Fibroblast of pulmonary artery (primary cell): Measurements from ENCODE around the gene BBS9.

Experiments used
- DNase-seq: peaks from one replicate; pipeline ENCODE4 v3.0.0-alpha.2; 2010; ENCODE audit warnings: low read depth
- H3K4me3 ChIP-seq: replicated peaks from 2 replicates; pipeline ENCODE4 v1.5.1; 2011; ENCODE audit warnings: low read depth, mild to moderate bottlenecking, control low read depth, low read length, moderate library complexity
- TF ChIP-seq, protein P1 (sequence below): IDR thresholded peaks from 2 replicates; pipeline ENCODE4 v1.5.1; 2011; ENCODE audit warnings: mild to moderate bottlenecking, control low read depth, low read length, inconsistent platforms; ENCODE audit errors: missing control alignments

The BBS9 gene

DNA sequence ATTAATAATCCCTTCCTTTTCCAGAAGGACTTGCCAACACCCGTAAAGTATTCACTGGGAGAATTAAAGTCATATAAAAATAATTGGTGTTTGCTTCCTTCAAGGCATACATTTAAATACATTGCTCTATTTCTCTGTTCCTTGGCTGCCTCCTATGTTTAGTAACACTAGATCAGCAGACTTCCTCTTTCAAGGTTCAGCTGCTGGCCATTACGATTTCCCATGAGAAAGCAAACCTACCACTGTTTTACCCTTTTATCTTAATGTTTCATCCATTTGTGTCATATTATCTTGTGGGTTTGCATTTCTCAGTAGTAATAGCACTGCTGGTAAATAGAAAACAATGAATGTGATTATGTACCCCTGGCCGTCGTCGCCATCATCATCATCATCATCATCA lies 462.1 kb downstream of the BBS9 start:
- DNase-seq, result peak; percentile 23
- TF ChIP-seq, protein P1, sequence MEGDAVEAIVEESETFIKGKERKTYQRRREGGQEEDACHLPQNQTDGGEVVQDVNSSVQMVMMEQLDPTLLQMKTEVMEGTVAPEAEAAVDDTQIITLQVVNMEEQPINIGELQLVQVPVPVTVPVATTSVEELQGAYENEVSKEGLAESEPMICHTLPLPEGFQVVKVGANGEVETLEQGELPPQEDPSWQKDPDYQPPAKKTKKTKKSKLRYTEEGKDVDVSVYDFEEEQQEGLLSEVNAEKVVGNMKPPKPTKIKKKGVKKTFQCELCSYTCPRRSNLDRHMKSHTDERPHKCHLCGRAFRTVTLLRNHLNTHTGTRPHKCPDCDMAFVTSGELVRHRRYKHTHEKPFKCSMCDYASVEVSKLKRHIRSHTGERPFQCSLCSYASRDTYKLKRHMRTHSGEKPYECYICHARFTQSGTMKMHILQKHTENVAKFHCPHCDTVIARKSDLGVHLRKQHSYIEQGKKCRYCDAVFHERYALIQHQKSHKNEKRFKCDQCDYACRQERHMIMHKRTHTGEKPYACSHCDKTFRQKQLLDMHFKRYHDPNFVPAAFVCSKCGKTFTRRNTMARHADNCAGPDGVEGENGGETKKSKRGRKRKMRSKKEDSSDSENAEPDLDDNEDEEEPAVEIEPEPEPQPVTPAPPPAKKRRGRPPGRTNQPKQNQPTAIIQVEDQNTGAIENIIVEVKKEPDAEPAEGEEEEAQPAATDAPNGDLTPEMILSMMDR, result no peak
- H3K4me3 ChIP-seq, result no peak overlapping the region

DNA sequence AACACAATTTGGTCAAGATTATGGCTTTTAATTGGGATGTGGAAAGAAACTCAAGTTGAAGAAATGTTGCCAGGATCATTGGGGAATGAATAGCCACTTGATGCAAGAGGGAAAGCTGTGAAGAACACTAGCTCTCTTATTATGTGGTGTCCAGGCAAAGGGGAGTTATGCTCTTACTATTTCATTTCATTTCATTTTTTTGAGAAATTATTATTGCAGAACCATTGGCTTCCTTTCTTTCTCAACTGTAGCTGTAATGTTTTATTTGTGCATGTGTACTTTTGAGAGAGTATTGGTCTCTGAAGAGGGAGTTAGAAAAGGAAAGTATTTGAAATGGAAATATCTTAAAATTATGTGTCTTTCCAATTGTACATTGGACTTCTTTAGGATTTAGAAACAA lies 463.4 kb downstream of the BBS9 start:
- DNase-seq, result no peak
- TF ChIP-seq, protein P1, result no peak
- H3K4me3 ChIP-seq, result no peak overlapping the region

DNA sequence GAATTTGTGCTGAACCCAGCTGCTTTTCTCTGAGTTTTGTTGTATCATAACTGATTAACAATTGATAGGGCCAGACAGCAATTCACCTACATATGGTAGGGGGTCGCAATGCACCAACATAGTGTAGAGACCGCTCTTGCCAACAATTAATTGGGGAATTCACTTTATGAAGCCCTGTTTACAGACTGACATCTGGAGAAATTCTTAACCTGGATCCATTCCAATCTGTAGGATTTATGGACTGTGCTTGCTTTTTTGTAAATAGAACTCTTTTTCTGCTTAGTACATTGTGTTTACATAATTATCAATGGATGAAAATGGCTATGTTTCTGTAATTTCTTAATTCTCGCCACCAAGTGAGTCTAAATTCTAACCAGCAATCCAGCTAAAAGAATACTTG lies 464.2 kb downstream of the BBS9 start:
- TF ChIP-seq, protein P1, result no peak
- no peak for DNase-seq

DNA sequence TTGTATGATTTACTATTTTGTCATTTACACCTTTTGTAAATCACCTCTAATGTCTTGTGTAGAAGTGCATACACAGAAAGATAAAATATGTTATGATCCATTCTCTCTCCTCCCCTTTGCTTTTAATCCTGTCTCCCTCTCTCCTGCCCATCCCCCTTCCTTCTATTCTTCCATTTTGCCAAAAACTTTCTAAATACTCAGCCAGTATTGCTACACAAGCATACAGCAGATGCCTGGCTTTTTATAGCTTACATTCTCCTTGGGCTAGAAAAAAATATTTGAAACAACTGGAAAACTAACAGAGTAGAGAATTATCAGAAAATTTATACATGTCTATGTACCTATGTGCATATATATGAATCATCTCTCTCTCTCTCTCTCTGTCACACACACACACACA lies 467.3 kb downstream of the BBS9 start:
- TF ChIP-seq, protein P1, result no peak
- peak; percentile 23 for DNase-seq
- no peak overlapping the region for H3K4me3 ChIP-seq

More for the DNA sequence above, 464.2 kb downstream of the BBS9 start:
- H3K4me3 ChIP-seq, result no peak overlapping the region

DNA sequence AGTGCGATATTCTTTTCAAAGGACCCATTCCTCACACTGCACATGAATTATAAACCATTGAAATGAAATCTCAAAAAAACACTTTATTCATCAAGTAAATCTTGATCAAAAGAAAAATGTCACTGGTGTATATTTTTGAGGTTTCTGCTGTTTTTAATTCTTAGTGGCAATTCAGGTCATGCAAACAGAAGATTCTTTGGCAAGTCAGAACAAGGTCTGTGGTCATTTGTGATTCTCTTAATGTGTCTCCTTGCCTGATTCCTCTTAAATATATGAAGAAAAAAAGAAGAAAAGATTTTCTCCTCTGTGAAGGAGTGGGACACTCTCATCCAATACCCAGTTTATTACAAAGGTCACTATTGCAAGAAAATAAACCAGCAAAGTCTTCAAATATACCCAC lies 467.8 kb downstream of the BBS9 start:
- no peak for DNase-seq
- no peak overlapping the region for H3K4me3 ChIP-seq
- TF ChIP-seq, protein P1, result no peak

DNA sequence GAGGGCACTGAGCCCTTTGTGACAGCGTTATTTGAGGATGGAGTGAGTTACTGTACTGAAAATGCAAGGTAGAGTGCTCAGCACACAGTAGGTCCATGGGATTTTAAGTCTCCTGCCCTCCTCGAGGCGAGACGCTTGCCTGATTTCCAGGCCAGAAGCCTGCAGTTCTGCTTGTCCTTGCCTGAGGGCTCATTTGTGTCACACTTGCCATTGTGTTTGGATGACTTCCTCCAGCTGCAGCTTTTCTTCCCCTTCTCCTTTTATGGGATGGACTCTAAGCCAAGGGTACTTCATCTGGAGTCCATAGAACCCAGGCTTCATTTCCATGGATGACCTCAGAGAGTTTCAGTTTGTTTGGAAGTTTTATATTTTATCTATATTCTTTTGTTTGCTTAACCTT lies 471.7 kb downstream of the BBS9 start:
- H3K4me3 ChIP-seq, result no peak overlapping the region
- DNase-seq, result no peak
- TF ChIP-seq, protein P1, result no peak

DNA sequence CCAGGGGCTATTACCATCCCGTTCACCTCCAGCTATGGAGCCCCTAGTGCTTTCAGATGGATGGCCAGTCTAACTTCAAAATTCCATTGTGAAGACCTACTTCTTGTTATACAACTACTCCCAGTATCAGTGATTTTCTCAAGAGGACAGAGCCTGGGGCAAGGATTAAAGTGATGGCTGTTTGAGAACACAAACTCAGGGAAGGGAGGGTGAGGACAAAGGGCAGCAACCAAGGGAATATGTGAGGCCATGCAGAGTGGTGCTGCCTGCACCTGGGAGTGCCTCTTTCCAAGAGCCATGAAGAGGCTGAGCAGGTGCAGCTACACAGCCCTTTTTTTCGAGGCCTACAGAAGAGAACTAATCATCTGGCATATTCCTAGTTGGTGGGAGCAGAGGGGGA lies 472.5 kb downstream of the BBS9 start:
- DNase-seq, result no peak
- TF ChIP-seq, protein P1, result no peak
- H3K4me3 ChIP-seq, result no peak overlapping the region
